Activated CD4-positive, alpha-beta T cell treated with anti-CD3 and anti-CD28 coated beads for 36 hours (primary cell): ENCODE measurements around the gene ITGB4. TPM values are rescaled to one million over a fixed set of nuclear protein-coding genes. Genes with fewer than 3 reads are reported as not detected.

Source experiments
- ATAC-seq: fragments of 200-7000 bp; cut with Tn5 transposase; one replicate; pipeline ENCODE4 v1.10.0; 2021; ENCODE audit warnings: mild to moderate bottlenecking, moderate library complexity
- CTCF ChIA-PET: fragments of 350-600 bp; sonication (Branson Sonifier 250); formaldehyde crosslinking; loops from one replicate; lab custom pipeline; 2021; ENCODE audit warnings: antibody characterized with exemption; lab: Charles Lee
- POLR2A ChIA-PET: fragments of 350-600 bp; sonication (Branson Sonifier 250); formaldehyde crosslinking; loops from one replicate; lab custom pipeline; 2021; ENCODE audit warnings: antibody characterized with exemption, inconsistent platforms; lab: Charles Lee
- DNase-seq: peaks from one replicate; pipeline ENCODE4 v3.0.0-alpha.2; 2020
- H3K27ac Mint-ChIP-seq: one replicate; pipeline ENCODE4 v1.8.0; 2021; ENCODE audit warnings: mixed read lengths
- H3K27me3 Mint-ChIP-seq: one replicate; pipeline ENCODE4 v1.8.0; 2021; ENCODE audit warnings: mixed read lengths
- H3K36me3 Mint-ChIP-seq: one replicate; pipeline ENCODE4 v1.8.0; 2021; ENCODE audit warnings: low read depth, mixed read lengths
- H3K4me1 Mint-ChIP-seq: one replicate; pipeline ENCODE4 v1.8.0; 2021; ENCODE audit warnings: mixed read lengths
- H3K4me3 Mint-ChIP-seq: one replicate; pipeline ENCODE4 v1.8.0; 2021; ENCODE audit warnings: mild to moderate bottlenecking, moderate library complexity, mixed read lengths
- H3K9me3 Mint-ChIP-seq: one replicate; pipeline ENCODE4 v1.8.0; 2021; ENCODE audit warnings: low read depth, mixed read lengths
- intact Hi-C, 2 experiments: fragments of 100-400 bp; cut with DNase I in 1 of 2; cut with micrococcal nuclease in 1 of 2; formaldehyde crosslinking; loops; one replicate each; pipeline versions ENCODE4 v1.14.2 to v1.15.1; 2022 to 2024; cut with DNase I, micrococcal nuclease
- total RNA-seq, 2 experiments: library from RNA; stranded (reverse); gene quantifications; one replicate each; pipeline ENCODE4 v1.2.3, GENCODE V29; 2021

The ITGB4 gene
- total RNA-seq, 2 experiments from 2014 or later = 0.62 to 1.5 TPM

GRCh38 chr17:75742337-75742736, 21.1 kb downstream of the ITGB4 start:
- intact Hi-C loops = no loop called here
- POLR2A ChIA-PET = no interaction called here
- CTCF ChIA-PET = interaction anchor here (1.3 kb wide), 1 partner anchor 110 kb away, joined by 8 read pairs; the partner anchor contains the start of gene SMIM5

GRCh38 chr17:75743625-75744206, 22.5 kb downstream of the ITGB4 start:
- CTCF ChIA-PET = interaction anchor here (8.1 to 8.3 kb wide), 2 partner anchors 69 to 111 kb away, joined by 140 to 242 read pairs; partner anchors contain the start of gene SMIM5

More at GRCh38 chr17:75742337-75742736, 21.1 kb downstream of the ITGB4 start:
- Mint-ChIP-seq H3K27me3 (no peaks in the 10 kb centered on the region), H3K36me3 (no peaks in the 10 kb centered on the region), H3K9me3 (no peaks in the 10 kb centered on the region), H3K4me3 (no peak overlapping the region), H3K27ac (no peak overlapping the region), H3K4me1 (peaks cover 6% of the 10 kb centered on the region)
- ATAC-seq (no peak), DNase-seq (no peak)

GRCh38 chr17:75748706-75749105, 27.4 kb downstream of the ITGB4 start:
- Mint-ChIP-seq H3K4me3 (no peak overlapping the region), H3K4me1 (peaks cover 15% of the 10 kb centered on the region), H3K27ac (no peak overlapping the region), H3K9me3 (no peaks in the 10 kb centered on the region), H3K36me3 (no peaks in the 10 kb centered on the region), H3K27me3 (no peaks in the 10 kb centered on the region)
- intact Hi-C loops = loop anchor here (1.0 kb wide), 2 partner anchors 73 to 322 kb away; no protein-coding TSS in a partner anchor
- DNase-seq (no peak), ATAC-seq (no peak)
- POLR2A ChIA-PET = interaction anchor here (0.6 kb wide), 1 partner anchor 60 kb away, joined by 12 read pairs; no protein-coding TSS in a partner anchor
- CTCF ChIA-PET = interaction anchor here (0.6 to 8.3 kb wide), 32 partner anchors 9 to 850 kb away, joined by 3 to 242 read pairs (median 7); partner anchors contain the start of genes GALK1, ITGB4, RECQL5 and SAP30BP

More at GRCh38 chr17:75743625-75744206, 22.5 kb downstream of the ITGB4 start:
- Mint-ChIP-seq H3K36me3 (no peaks in the 10 kb centered on the region), H3K27me3 (no peaks in the 10 kb centered on the region), H3K4me1 (peaks cover 5% of the 10 kb centered on the region), H3K4me3 (no peak overlapping the region), H3K27ac (no peak overlapping the region), H3K9me3 (no peaks in the 10 kb centered on the region)
- ATAC-seq (no peak), DNase-seq (no peak)
- intact Hi-C loops = no loop called here
- POLR2A ChIA-PET = no interaction called here

GRCh38 chr17:75749545-75750389, 28.5 kb downstream of the ITGB4 start:
- no peak overlapping the region for H3K4me3 Mint-ChIP-seq
- no peak overlapping the region for H3K27ac Mint-ChIP-seq
- ATAC-seq (peak; percentile 75), DNase-seq (peak; percentile 95)
- intact Hi-C loops = loop anchor here (1.0 kb wide), 4 partner anchors 116 to 323 kb away; partner anchors contain the start of gene SMIM5 (in 2 of the 2)
- no peaks in the 10 kb centered on the region for H3K9me3 Mint-ChIP-seq
- peaks cover 18% of the 10 kb centered on the region for H3K4me1 Mint-ChIP-seq
- H3K27me3 Mint-ChIP-seq = no peaks in the 10 kb centered on the region
- no peaks in the 10 kb centered on the region for H3K36me3 Mint-ChIP-seq
- POLR2A ChIA-PET = interaction anchor here (1.1 kb wide), 1 partner anchor 27 kb away, joined by 4 read pairs; no protein-coding TSS in a partner anchor
- CTCF ChIA-PET = interaction anchor here (0.6 to 8.3 kb wide), 37 partner anchors 11 to 821 kb away, joined by 3 to 242 read pairs (median 4); partner anchors contain the start of genes GALK1, ITGB4, MYO15B and RECQL5

- Mint-ChIP-seq H3K4me1 (peaks cover 21% of the 10 kb centered on the region), H3K4me3 (no peak overlapping the region), H3K27me3 (no peaks in the 10 kb centered on the region), H3K9me3 (no peaks in the 10 kb centered on the region), H3K36me3 (no peaks in the 10 kb centered on the region), H3K27ac (no peak overlapping the region)
- ChIA-PET POLR2A (interaction anchor here (0.5 to 1.1 kb wide), 4 partner anchors 24 to 450 kb away, joined by 3 to 4 read pairs (median 3); no protein-coding TSS in a partner anchor), CTCF (interaction anchor here (0.7 to 8.3 kb wide), 14 partner anchors 12 to 324 kb away, joined by 3 to 242 read pairs (median 8); partner anchors contain the start of genes GALK1, RECQL5, SAP30BP and SMIM5)
- ATAC-seq (no peak), DNase-seq (no peak)
- intact Hi-C loops = loop anchor here (1.0 kb wide), 4 partner anchors 118 to 325 kb away; partner anchors contain the start of gene SMIM5 (in 2 of the 2)
Measured at GRCh38 chr17:75750661-75751423, 29.6 kb downstream of the ITGB4 start.

GRCh38 chr17:75751676-75752404, 30.6 kb downstream of the ITGB4 start:
- no peaks in the 10 kb centered on the region for H3K27me3 Mint-ChIP-seq
- CTCF ChIA-PET = interaction anchor here (0.7 to 8.3 kb wide), 16 partner anchors 11 to 227 kb away, joined by 3 to 242 read pairs (median 10); partner anchors contain the start of genes GALK1, RECQL5, SAP30BP and SMIM5
- H3K9me3 Mint-ChIP-seq = no peaks in the 10 kb centered on the region
- POLR2A ChIA-PET = no interaction called here
- DNase-seq (no peak), ATAC-seq (no peak)
- H3K4me1 Mint-ChIP-seq = peaks cover 21% of the 10 kb centered on the region
- intact Hi-C loops = no loop called here
- no peak overlapping the region for H3K4me3 Mint-ChIP-seq
- no peaks in the 10 kb centered on the region for H3K36me3 Mint-ChIP-seq
- H3K27ac Mint-ChIP-seq = no peak overlapping the region

- POLR2A ChIA-PET = no interaction called here
- DNase-seq (no peak), ATAC-seq (no peak)
- H3K4me1 Mint-ChIP-seq = peaks cover 21% of the 10 kb centered on the region
- H3K36me3 Mint-ChIP-seq = no peaks in the 10 kb centered on the region
- H3K4me3 Mint-ChIP-seq = no peak overlapping the region
- CTCF ChIA-PET = interaction anchor here (1.0 to 2.5 kb wide), 17 partner anchors 11 to 328 kb away, joined by 3 to 38 read pairs (median 6); partner anchors contain the start of genes GALK1, RECQL5, SAP30BP and SMIM5
- no peaks in the 10 kb centered on the region for H3K27me3 Mint-ChIP-seq
- H3K9me3 Mint-ChIP-seq = no peaks in the 10 kb centered on the region
- intact Hi-C loops = no loop called here
- H3K27ac Mint-ChIP-seq = no peak overlapping the region
Measured at GRCh38 chr17:75752405-75752709, 31.1 kb downstream of the ITGB4 start.

- intact Hi-C loops = loop anchor here in 1 of 2 experiments (1.0 kb wide), 2 partner anchors 26 to 74 kb away; a partner anchor contains a TSS
- peak; percentile 36 for DNase-seq
- no peaks in the 10 kb centered on the region for H3K9me3 Mint-ChIP-seq
Measured at GRCh38 chr17:75752802-75753513, 31.7 kb downstream of the ITGB4 start.

More at GRCh38 chr17:75752802-75753513, 31.7 kb downstream of the ITGB4 start:
- Mint-ChIP-seq H3K4me3 (peak overlapping the region; percentile 59), H3K27me3 (no peaks in the 10 kb centered on the region), H3K4me1 (peaks cover 16% of the 10 kb centered on the region), H3K27ac (peak overlapping the region; percentile 47), H3K36me3 (no peaks in the 10 kb centered on the region)
- ChIA-PET POLR2A (interaction anchor here (0.5 to 2.0 kb wide), 6 partner anchors 12 to 102 kb away, joined by 3 to 13 read pairs (median 6); partner anchors contain the start of genes GALK1 and WBP2), CTCF (interaction anchor here (0.5 to 2.5 kb wide), 50 partner anchors 11 to 547 kb away, joined by 3 to 38 read pairs (median 5); partner anchors contain the start of genes GALK1, ITGB4, RECQL5 and SAP30BP)
- peak; percentile 11 for ATAC-seq
